BLaER1 treated with 17β-estradiol and CSF1 and Interleukin-3, amounts not matched to agents 10 nM and 100 nM (cell line): Measurements from ENCODE around the gene MAP1B.

Experiments
- H3K27ac ChIP-seq, 11 experiments: shearing (Covaris generic); formaldehyde crosslinking; 2 replicates each; pipeline ENCODE4 v1.8.1; 2022
- H3K27me3 ChIP-seq, 11 experiments: shearing (Covaris generic); formaldehyde crosslinking; 2 replicates each; pipeline ENCODE4 v1.8.1; 2022
- H3K36me3 ChIP-seq, 11 experiments: shearing (Covaris generic); formaldehyde crosslinking; 2 replicates each; pipeline ENCODE4 v1.8.1; 2022
- H3K4me1 ChIP-seq, 10 experiments: shearing (Covaris generic); formaldehyde crosslinking; 2 replicates each; pipeline ENCODE4 v1.8.1; 2022
- H3K4me2 ChIP-seq, 11 experiments: shearing (Covaris generic); formaldehyde crosslinking; 2 replicates each; pipeline ENCODE4 v1.8.1; 2022
- H3K4me3 ChIP-seq, 10 experiments: shearing (Covaris generic); formaldehyde crosslinking; 2 replicates each; pipeline ENCODE4 v1.8.1; 2022
- H3K9ac ChIP-seq, 11 experiments: shearing (Covaris generic); formaldehyde crosslinking; 2 replicates each; pipeline ENCODE4 v1.8.1; 2022
- H3K9me3 ChIP-seq, 11 experiments: shearing (Covaris generic); formaldehyde crosslinking; replicated peaks in 1 of 11; 2 replicates each; pipeline ENCODE4 v1.8.1; 2022
- H4K20me1 ChIP-seq, 11 experiments: shearing (Covaris generic); formaldehyde crosslinking; 2 replicates each; pipeline ENCODE4 v1.8.1; 2022
- Cebpa-rat ChIP-seq, 11 experiments: shearing (Covaris generic); IDR thresholded peaks; 2 replicates each; pipeline ENCODE4 v1.8.1; 2022

The MAP1B gene

GRCh38 chr5:72107131-72107900 lies at the start of gene MAP1B:
TSS of gene MAP1B (plus strand) at chr5:72107475. CDS start at chr5:72107532, 57 bp downstream.
- peak within 1 kb of the TSS in 10 of 11 experiments; percentile 44 to 91 (median 86); a peak in 19 of 22 replicates for H3K27ac ChIP-seq
- peaks cover 9 to 25% (median 21%) of the 10 kb centered on the region in 10 experiments for H3K4me1 ChIP-seq
- no peak for TF ChIP-seq Cebpa-rat (IDR thresholded peaks at IDR 0.05)
- H3K4me3 ChIP-seq: peak within 1 kb of the TSS; percentile 88 to 96 (median 92)
- no peaks in the 10 kb centered on the region for H3K9me3 ChIP-seq
- peak within 1 kb of the TSS; percentile 76 to 94 (median 86) for H3K4me2 ChIP-seq
- peaks cover 0 to 21% (median 0%) of the 10 kb centered on the region in 11 experiments; a peak in 4 of 22 replicates for H4K20me1 ChIP-seq
- peak within 1 kb of the TSS; percentile 73 to 93 (median 87) for H3K9ac ChIP-seq
- H3K36me3 ChIP-seq: 0 out of 22 replicates have a peak, but pooled peaks cover 0 to 4% (median 0%) of the 10 kb centered on the region in 11 experiments
- no peaks in the 10 kb centered on the region for H3K27me3 ChIP-seq

- Histone ChIP-seq H3K9ac (no peak overlapping the region), H3K4me3 (no peak overlapping the region), H3K27me3 (no peaks in the 10 kb centered on the region), H3K36me3 (no peaks in the 10 kb centered on the region), H3K4me1 (no peaks in the 10 kb centered on the region), H3K9me3 (no peaks in the 10 kb centered on the region), H3K27ac (no peak overlapping the region), H4K20me1 (0 out of 22 replicates have a peak, but pooled peaks cover 0 to 6% (median 0%) of the 10 kb centered on the region in 11 experiments), H3K4me2 (no peak overlapping the region)
- no peak for TF ChIP-seq Cebpa-rat (IDR thresholded peaks at IDR 0.05)
Observed at GRCh38 chr5:72057816-72058215, 49.5 kb upstream of the MAP1B start.

- no peaks in the 10 kb centered on the region for H3K4me1 ChIP-seq
- no peak overlapping the region for H3K4me3 ChIP-seq
- H3K27me3 ChIP-seq: no peaks in the 10 kb centered on the region
- H3K9ac ChIP-seq: no peak overlapping the region
- no peaks in the 10 kb centered on the region for H3K9me3 ChIP-seq
- TF ChIP-seq Cebpa-rat (IDR thresholded peaks at IDR 0.05): no peak
- H3K27ac ChIP-seq: no peak overlapping the region
- H3K36me3 ChIP-seq: no peaks in the 10 kb centered on the region
- 0 out of 22 replicates have a peak, but pooled peaks cover 0 to 6% (median 0%) of the 10 kb centered on the region in 11 experiments for H4K20me1 ChIP-seq
- H3K4me2 ChIP-seq: no peak overlapping the region
Observed at GRCh38 chr5:72063219-72063819, 44.0 kb upstream of the MAP1B start.

- no peak overlapping the region for H3K4me3 ChIP-seq
- no peak overlapping the region for H3K9ac ChIP-seq
- H4K20me1 ChIP-seq: 0 out of 22 replicates have a peak, but pooled peaks cover 0 to 6% (median 0%) of the 10 kb centered on the region in 11 experiments
- no peaks in the 10 kb centered on the region for H3K36me3 ChIP-seq
- no peaks in the 10 kb centered on the region for H3K4me1 ChIP-seq
- H3K27me3 ChIP-seq: no peaks in the 10 kb centered on the region
- H3K27ac ChIP-seq: no peak overlapping the region
- no peaks in the 10 kb centered on the region for H3K9me3 ChIP-seq
- H3K4me2 ChIP-seq: no peak overlapping the region
- no peak for TF ChIP-seq Cebpa-rat (IDR thresholded peaks at IDR 0.05)
Observed at GRCh38 chr5:72064801-72065570, 42.3 kb upstream of the MAP1B start.

GRCh38 chr5:72065751-72066255 lies 41.5 kb upstream of the MAP1B start:
- H3K4me1 ChIP-seq: no peaks in the 10 kb centered on the region
- no peak overlapping the region for H3K27ac ChIP-seq
- TF ChIP-seq Cebpa-rat (IDR thresholded peaks at IDR 0.05): no peak
- no peaks in the 10 kb centered on the region for H3K9me3 ChIP-seq
- H3K4me3 ChIP-seq: no peak overlapping the region
- H3K4me2 ChIP-seq: no peak overlapping the region
- no peak overlapping the region for H3K9ac ChIP-seq
- H4K20me1 ChIP-seq: 0 out of 22 replicates have a peak, but pooled peaks cover 0 to 6% (median 0%) of the 10 kb centered on the region in 11 experiments
- H3K36me3 ChIP-seq: no peaks in the 10 kb centered on the region
- no peaks in the 10 kb centered on the region for H3K27me3 ChIP-seq

- no peak for TF ChIP-seq Cebpa-rat (IDR thresholded peaks at IDR 0.05)
- no peak overlapping the region for H3K4me3 ChIP-seq
- H3K4me1 ChIP-seq: no peaks in the 10 kb centered on the region
- no peak overlapping the region for H3K4me2 ChIP-seq
- 0 out of 22 replicates have a peak, but pooled peaks cover 0 to 6% (median 0%) of the 10 kb centered on the region in 11 experiments for H4K20me1 ChIP-seq
- no peak overlapping the region for H3K27ac ChIP-seq
- no peaks in the 10 kb centered on the region for H3K9me3 ChIP-seq
- H3K9ac ChIP-seq: no peak overlapping the region
- H3K27me3 ChIP-seq: no peaks in the 10 kb centered on the region
- no peaks in the 10 kb centered on the region for H3K36me3 ChIP-seq
Observed at GRCh38 chr5:72066705-72067107, 40.6 kb upstream of the MAP1B start.

- no peaks in the 10 kb centered on the region for H3K9me3 ChIP-seq
- no peak overlapping the region for H3K9ac ChIP-seq
- no peaks in the 10 kb centered on the region for H3K36me3 ChIP-seq
- H3K4me2 ChIP-seq: no peak overlapping the region
- H4K20me1 ChIP-seq: no peaks in the 10 kb centered on the region
- H3K27ac ChIP-seq: no peak overlapping the region
- no peaks in the 10 kb centered on the region for H3K4me1 ChIP-seq
- no peaks in the 10 kb centered on the region for H3K27me3 ChIP-seq
- no peak for TF ChIP-seq Cebpa-rat (IDR thresholded peaks at IDR 0.05)
- no peak overlapping the region for H3K4me3 ChIP-seq
Observed at GRCh38 chr5:72067682-72068470, 39.4 kb upstream of the MAP1B start.

- no peak for TF ChIP-seq Cebpa-rat (IDR thresholded peaks at IDR 0.05)
- Histone ChIP-seq H3K27ac (no peak overlapping the region), H3K4me2 (no peak overlapping the region), H3K36me3 (no peaks in the 10 kb centered on the region), H3K4me1 (no peaks in the 10 kb centered on the region), H3K27me3 (no peaks in the 10 kb centered on the region), H3K9ac (no peak overlapping the region), H3K9me3 (no peaks in the 10 kb centered on the region), H3K4me3 (no peak overlapping the region), H4K20me1 (no peaks in the 10 kb centered on the region)
Observed at GRCh38 chr5:72070529-72070928, 36.7 kb upstream of the MAP1B start.
